Measurements from ENCODE around the gene FBN1.

- TF ChIP-seq, protein P1, sequence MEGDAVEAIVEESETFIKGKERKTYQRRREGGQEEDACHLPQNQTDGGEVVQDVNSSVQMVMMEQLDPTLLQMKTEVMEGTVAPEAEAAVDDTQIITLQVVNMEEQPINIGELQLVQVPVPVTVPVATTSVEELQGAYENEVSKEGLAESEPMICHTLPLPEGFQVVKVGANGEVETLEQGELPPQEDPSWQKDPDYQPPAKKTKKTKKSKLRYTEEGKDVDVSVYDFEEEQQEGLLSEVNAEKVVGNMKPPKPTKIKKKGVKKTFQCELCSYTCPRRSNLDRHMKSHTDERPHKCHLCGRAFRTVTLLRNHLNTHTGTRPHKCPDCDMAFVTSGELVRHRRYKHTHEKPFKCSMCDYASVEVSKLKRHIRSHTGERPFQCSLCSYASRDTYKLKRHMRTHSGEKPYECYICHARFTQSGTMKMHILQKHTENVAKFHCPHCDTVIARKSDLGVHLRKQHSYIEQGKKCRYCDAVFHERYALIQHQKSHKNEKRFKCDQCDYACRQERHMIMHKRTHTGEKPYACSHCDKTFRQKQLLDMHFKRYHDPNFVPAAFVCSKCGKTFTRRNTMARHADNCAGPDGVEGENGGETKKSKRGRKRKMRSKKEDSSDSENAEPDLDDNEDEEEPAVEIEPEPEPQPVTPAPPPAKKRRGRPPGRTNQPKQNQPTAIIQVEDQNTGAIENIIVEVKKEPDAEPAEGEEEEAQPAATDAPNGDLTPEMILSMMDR (IDR thresholded peaks at IDR 0.05): no peak
- no peak for TF ChIP-seq POLR2A (IDR thresholded peaks at IDR 0.05)
Observed at GRCh38 chr15:48596415-48596814, 49.1 kb downstream of the FBN1 start.

All from adrenal gland (tissue), 5 donors.